Breast epithelium (tissue), 3 donors: ENCODE results near the gene CDCP2.

ENCODE experiments used
- CTCF ChIP-seq, 3 donors: fragments of 450-650 bp; IDR thresholded peaks; one replicate each; pipeline ENCODE4 v1.5.1; 2016 to 2017; ENCODE audit warnings: antibody characterized with exemption in 3 of 3, mild to moderate bottlenecking in 3 of 3, moderate library complexity in 3 of 3
- POLR2A ChIP-seq: fragments of 450-650 bp; IDR thresholded peaks from one replicate; pipeline ENCODE4 v1.6.1; 2016; ENCODE audit warnings: antibody characterized with exemption, mild to moderate bottlenecking, moderate library complexity

- TF ChIP-seq CTCF (IDR thresholded peaks at IDR 0.05) = no peak
- no peak for TF ChIP-seq POLR2A
These were observed 37.7 kb upstream of the CDCP2 start for GRCh38 chr1:54190526-54190925.
